ENCODE measurements around the gene KRT38. TPM values are rescaled to one million over a fixed set of nuclear protein-coding genes. Genes with fewer than 3 reads are reported as not detected.

The KRT38 gene
- total RNA-seq, 3 donors from 2014 or later, result not detected

DNA sequence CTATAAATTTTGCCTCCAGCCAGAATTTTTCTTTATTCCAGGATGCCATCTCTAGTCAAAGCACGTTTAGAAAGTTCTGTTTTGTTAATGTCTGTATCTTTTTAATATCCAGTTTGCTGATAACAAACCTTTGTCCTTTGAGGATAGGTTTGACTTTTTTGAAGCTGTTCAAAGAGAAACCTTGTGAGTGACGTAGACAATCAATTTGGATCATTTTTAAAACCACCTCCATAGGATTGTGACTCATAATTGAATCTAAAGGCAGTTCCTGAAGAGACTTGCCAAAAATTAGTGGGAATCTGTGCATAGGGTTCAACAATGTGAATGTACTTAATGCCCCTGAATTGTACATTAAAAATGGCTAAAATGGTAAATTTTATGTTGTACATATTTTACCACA is 49.2 kb downstream of the KRT38 start:
- no peak overlapping the region for H3K27ac ChIP-seq
- no peaks in the 10 kb centered on the region for H3K9me3 ChIP-seq
- no peaks in the 10 kb centered on the region for H3K4me1 ChIP-seq
- DNase-seq (ENCODE audit: low spot score in 2 of 2), result no peak
- no peaks in the 10 kb centered on the region for H3K36me3 ChIP-seq
- TF ChIP-seq POLR2AphosphoS5 (IDR thresholded peaks at IDR 0.05) (no peak), POLR2A (IDR thresholded peaks at IDR 0.05) (no peak)
- TF ChIP-seq, protein P1, sequence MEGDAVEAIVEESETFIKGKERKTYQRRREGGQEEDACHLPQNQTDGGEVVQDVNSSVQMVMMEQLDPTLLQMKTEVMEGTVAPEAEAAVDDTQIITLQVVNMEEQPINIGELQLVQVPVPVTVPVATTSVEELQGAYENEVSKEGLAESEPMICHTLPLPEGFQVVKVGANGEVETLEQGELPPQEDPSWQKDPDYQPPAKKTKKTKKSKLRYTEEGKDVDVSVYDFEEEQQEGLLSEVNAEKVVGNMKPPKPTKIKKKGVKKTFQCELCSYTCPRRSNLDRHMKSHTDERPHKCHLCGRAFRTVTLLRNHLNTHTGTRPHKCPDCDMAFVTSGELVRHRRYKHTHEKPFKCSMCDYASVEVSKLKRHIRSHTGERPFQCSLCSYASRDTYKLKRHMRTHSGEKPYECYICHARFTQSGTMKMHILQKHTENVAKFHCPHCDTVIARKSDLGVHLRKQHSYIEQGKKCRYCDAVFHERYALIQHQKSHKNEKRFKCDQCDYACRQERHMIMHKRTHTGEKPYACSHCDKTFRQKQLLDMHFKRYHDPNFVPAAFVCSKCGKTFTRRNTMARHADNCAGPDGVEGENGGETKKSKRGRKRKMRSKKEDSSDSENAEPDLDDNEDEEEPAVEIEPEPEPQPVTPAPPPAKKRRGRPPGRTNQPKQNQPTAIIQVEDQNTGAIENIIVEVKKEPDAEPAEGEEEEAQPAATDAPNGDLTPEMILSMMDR (IDR thresholded peaks at IDR 0.05), result no peak
- no peak overlapping the region for H3K4me3 ChIP-seq
- H3K27me3 ChIP-seq, result no peaks in the 10 kb centered on the region
- intact Hi-C loops (cut with DNase I; ENCODE audit: low total_unique reads), result no loop called here

DNA sequence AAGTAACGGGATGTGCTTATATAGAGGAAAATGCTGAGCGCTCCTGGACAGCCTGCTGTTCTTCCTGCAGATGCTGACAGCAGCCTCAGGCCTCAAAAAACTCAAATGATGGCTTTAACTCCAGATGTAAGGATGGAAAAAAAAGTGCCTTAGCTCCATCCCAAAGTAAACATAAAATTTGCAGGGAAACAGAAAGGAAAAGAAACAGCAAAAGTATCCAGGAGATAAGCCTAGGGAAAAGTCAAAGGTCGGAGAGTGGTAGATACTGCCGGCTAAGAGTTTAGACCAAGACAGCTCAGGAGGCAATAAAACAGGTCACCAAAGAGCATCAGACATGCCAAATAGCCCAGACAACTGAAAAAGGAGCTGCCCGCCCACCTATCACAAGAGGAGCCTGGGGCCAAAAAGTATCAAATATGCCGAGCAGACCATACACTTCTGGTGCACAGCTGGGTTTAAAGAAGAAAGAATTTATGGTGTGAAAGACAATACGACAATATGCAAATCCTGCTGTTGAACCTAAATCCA is 50.3 kb downstream of the KRT38 start:
- no peak for DNase-seq (ENCODE audit: low spot score in 2 of 2)
- Histone ChIP-seq H3K36me3 (no peaks in the 10 kb centered on the region), H3K27me3 (no peaks in the 10 kb centered on the region), H3K9me3 (no peaks in the 10 kb centered on the region), H3K4me3 (no peak overlapping the region), H3K4me1 (no peaks in the 10 kb centered on the region), H3K27ac (no peak overlapping the region)
- TF ChIP-seq POLR2A (IDR thresholded peaks at IDR 0.05), result no peak
- TF ChIP-seq, protein P1 (IDR thresholded peaks at IDR 0.05), result no peak
- TF ChIP-seq POLR2AphosphoS5 (IDR thresholded peaks at IDR 0.05), result no peak
- intact Hi-C loops (cut with DNase I; ENCODE audit: low total_unique reads), result no loop called here

DNA sequence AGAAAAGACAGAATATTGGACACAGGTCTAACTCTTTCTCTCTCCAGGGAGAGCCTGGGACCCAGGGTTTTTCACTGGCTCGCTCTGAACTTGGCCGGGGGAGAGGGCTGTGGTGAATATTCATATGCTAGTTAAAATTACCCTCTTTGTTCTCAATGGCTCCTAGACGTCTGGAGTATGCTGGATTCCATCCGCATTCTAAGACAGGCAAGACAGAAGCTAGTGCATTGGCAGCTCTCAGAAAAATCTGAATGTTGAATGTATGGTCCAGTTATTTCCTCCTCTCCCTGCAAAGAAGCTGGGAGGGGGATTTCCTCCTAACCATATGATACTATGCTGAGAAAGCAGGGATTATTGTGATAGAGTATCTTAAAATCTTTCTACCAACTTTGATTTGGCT is 53.1 kb downstream of the KRT38 start:
- intact Hi-C loops (cut with DNase I; ENCODE audit: low total_unique reads), result no loop called here
- Histone ChIP-seq H3K4me1 (no peaks in the 10 kb centered on the region), H3K27ac (no peak overlapping the region), H3K9me3 (no peaks in the 10 kb centered on the region), H3K4me3 (no peak overlapping the region), H3K27me3 (no peaks in the 10 kb centered on the region), H3K36me3 (no peaks in the 10 kb centered on the region)
- DNase-seq (ENCODE audit: low spot score in 2 of 2), result no peak
- TF ChIP-seq POLR2AphosphoS5 (IDR thresholded peaks at IDR 0.05) (no peak), POLR2A (IDR thresholded peaks at IDR 0.05) (no peak)
- TF ChIP-seq, protein P1 (IDR thresholded peaks at IDR 0.05), result no peak

DNA sequence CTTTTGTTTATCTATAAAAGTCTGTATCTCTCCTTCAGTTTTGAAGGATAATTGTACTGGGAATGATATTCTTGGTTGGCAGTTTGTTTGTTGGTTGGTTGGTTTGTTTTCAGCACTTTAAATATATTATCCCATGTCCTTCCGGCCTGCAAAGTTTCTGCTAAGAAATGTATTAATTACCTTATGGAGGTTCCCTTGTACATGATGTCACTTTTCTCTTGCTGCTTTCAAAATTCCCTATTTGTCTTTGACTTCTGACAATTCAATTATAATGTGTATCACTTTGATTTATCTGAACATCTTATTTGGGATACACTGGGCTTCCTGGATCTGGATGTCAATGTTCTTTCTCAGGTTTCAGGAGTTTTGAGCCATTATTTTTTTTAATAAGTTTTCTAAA is 54.6 kb downstream of the KRT38 start:
- TF ChIP-seq, protein P1 (IDR thresholded peaks at IDR 0.05), result no peak
- TF ChIP-seq POLR2A (IDR thresholded peaks at IDR 0.05), result no peak
- TF ChIP-seq POLR2AphosphoS5 (IDR thresholded peaks at IDR 0.05), result no peak
- H3K9me3 ChIP-seq, result no peaks in the 10 kb centered on the region
- intact Hi-C loops (cut with DNase I; ENCODE audit: low total_unique reads), result no loop called here
- no peaks in the 10 kb centered on the region for H3K4me1 ChIP-seq
- DNase-seq (ENCODE audit: low spot score in 2 of 2), result no peak
- no peak overlapping the region for H3K27ac ChIP-seq
- H3K36me3 ChIP-seq, result no peaks in the 10 kb centered on the region
- no peak overlapping the region for H3K4me3 ChIP-seq
- H3K27me3 ChIP-seq, result no peaks in the 10 kb centered on the region

Other genes starting within 250 kb of the KRT38 start
- not detected for gene KRTAP9-2, start 214.3 kb downstream of the KRT38 start, total RNA-seq
- not detected for gene KRTAP9-3, start 208.5 kb downstream of the KRT38 start, total RNA-seq
- not detected for gene KRTAP9-8, start 203.0 kb downstream of the KRT38 start, total RNA-seq
- not detected for gene KRTAP9-4, start 191.3 kb downstream of the KRT38 start, total RNA-seq
- not detected for gene KRTAP9-9, start 185.6 kb downstream of the KRT38 start, total RNA-seq
- not detected for gene KRTAP9-6, start 175.6 kb downstream of the KRT38 start, total RNA-seq
- gene KRTAP9-7, start 165.3 kb downstream of the KRT38 start, total RNA-seq, result not detected
- not detected for gene KRTAP29-1, start 138.1 kb downstream of the KRT38 start, total RNA-seq
- gene KRTAP16-1, start 131.7 kb downstream of the KRT38 start, total RNA-seq, result not detected
- gene KRTAP17-1, start 125.3 kb downstream of the KRT38 start, total RNA-seq, result not detected
- gene KRT33A, start 90.2 kb downstream of the KRT38 start, total RNA-seq, result not detected
- gene KRT33B, start 71.2 kb downstream of the KRT38 start, total RNA-seq, result not detected
- gene KRT34, start 58.7 kb downstream of the KRT38 start, total RNA-seq, result not detected
- not detected for gene KRT31, start 43.4 kb downstream of the KRT38 start, total RNA-seq
- gene KRT37, start 16.4 kb downstream of the KRT38 start, total RNA-seq, result not detected
- gene KRT32, start 26.4 kb upstream of the KRT38 start, total RNA-seq, result under 1 TPM in 2 of 3 donors, not detected in 1; 0.33 to 0.73 TPM
- gene KRT35, start 40.2 kb upstream of the KRT38 start, total RNA-seq, result not detected
- gene KRT36, start 48.9 kb upstream of the KRT38 start, total RNA-seq, result not detected
- 1 to 10 TPM in 1 of 3 donors, not detected in 2; 1.6 TPM for gene KRT13, start 64.6 kb upstream of the KRT38 start, total RNA-seq
- 1,000 to 10,000 TPM in 1 of 3 donors, 100 to 1,000 TPM in 1, under 1 TPM in 1; 0.80 to 2,244 (median 331) TPM for gene KRT15, start 77.9 kb upstream of the KRT38 start, total RNA-seq
- gene KRT19, start 87.3 kb upstream of the KRT38 start, total RNA-seq, result 1,000 to 10,000 TPM in 1 of 3 donors, 100 to 1,000 TPM in 1, 1 to 10 TPM in 1; 6.7 to 1,011 (median 375) TPM
- under 1 TPM in 1 of 3 donors, not detected in 2; 0.44 TPM for gene KRT9, start 131.1 kb upstream of the KRT38 start, total RNA-seq
- gene KRT14, start 145.9 kb upstream of the KRT38 start, total RNA-seq, result 100 to 1,000 TPM in 2 of 3 donors, under 1 TPM in 1; 0.80 to 692 (median 388) TPM
- gene KRT16, start 171.8 kb upstream of the KRT38 start, total RNA-seq, result 100 to 1,000 TPM in 1 of 3 donors, 10 to 100 TPM in 1, 1 to 10 TPM in 1; 2.6 to 100 (median 51.8) TPM
- 1,000 to 10,000 TPM in 2 of 3 donors, 1 to 10 TPM in 1; 1.9 to 1,676 (median 1,373) TPM for gene KRT17, start 183.6 kb upstream of the KRT38 start, total RNA-seq
- 100 to 1,000 TPM; 217 to 850 (median 260) TPM for gene EIF1, start 247.9 kb upstream of the KRT38 start, total RNA-seq